GM18526 (cell line): Measurements from ENCODE around the gene GOLM1.

Source experiments
- POLR2A ChIP-seq: IDR thresholded peaks from 3 replicates; pipeline ENCODE4 v1.6.1; 2011; ENCODE audit not compliant: insufficient read length; ENCODE audit errors: extremely low read depth

Gene GOLM1

GRCh38 chr9:86098824-86099700 is at the start of gene GOLM1:
GOLM1 (minus strand) TSS chr9:86099558; CDS start chr9:86079320, 20,238 bp downstream.
- no peak for TF ChIP-seq POLR2A

DNA sequence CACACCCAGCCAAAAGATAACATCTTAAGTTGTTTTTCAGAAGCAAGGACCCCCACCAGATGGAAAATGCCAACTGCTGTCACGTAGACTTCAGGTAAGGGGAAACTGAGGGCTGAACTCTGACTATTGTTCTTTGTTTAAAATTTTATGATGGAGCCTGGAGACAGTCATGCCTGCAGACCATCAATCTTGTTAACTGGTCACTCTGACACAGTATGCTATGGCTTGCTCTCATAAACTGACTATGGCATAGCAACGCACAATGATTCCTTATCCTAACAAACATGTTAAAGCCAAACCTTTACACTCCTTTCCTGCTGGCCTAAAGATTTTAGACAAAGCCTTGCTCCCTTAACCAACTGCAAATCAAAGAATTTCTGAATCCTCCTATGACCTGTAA is 43.6 kb upstream of the GOLM1 start:
- no peak for TF ChIP-seq POLR2A

DNA sequence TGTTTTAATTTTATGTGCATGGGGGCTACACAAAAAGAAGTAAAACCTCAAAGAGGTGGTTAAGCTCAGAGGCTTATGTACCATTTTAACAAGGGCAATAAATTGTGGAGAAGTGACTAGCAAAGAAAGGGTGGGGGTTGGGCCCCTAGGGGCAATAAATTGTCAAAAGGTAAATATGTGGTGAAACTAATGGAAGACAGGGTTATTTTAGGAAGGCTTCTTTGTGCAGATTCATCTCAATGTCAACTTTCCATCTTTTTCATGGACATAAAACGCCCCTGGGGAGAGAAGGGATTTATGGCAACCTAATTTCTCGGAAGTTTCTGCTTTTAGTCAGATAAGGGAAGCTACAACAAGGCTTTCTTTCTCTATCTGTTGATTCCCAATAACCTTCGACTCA is 42.5 kb upstream of the GOLM1 start:
- TF ChIP-seq POLR2A: no peak

DNA sequence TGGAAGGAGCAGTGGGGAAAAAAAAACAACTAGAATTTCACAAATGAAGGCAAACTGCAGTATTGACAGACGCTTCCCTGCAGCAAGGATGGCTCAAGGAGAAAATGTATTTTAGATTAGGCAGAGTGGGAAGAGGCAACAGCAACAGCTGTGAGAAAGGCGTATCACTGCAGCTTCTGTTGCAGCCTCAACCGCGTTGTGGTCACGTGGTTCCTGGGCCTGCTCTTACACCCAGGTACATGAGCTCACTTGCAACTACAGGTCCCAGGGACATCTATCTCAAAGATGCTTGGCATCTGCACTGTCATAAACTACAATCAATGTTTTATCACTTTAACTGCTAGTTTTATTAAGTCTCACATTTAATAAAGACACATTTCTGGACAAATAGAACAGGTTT is 36.0 kb upstream of the GOLM1 start:
- TF ChIP-seq POLR2A: no peak

DNA sequence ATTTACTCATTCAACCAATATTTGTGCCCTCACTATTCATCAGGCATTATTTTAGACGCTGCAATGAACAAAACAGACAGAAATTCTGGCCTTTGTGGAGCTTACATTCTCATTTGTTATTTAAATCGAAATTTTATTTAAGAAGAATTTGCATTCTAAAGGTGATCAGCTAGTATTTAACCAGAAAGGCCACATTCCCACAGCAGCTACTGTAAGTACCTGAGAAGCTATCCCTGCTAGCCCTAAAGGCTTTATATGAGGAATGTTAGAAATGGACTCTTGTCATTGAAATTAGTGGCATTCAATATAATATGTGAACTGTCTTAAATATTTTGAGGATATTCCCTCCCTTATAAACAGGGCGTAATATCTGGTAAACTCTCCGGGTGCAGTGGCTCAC is 35.0 kb upstream of the GOLM1 start:
- TF ChIP-seq POLR2A: no peak

- no peak for TF ChIP-seq POLR2A
These were observed 29.0 kb upstream of the GOLM1 start for GRCh38 chr9:86128235-86128822.

GRCh38 chr9:86126998-86127972 is 27.9 kb upstream of the GOLM1 start:
- no peak for TF ChIP-seq POLR2A

GRCh38 chr9:86122311-86122710 is 23.0 kb upstream of the GOLM1 start:
- TF ChIP-seq POLR2A: no peak

- TF ChIP-seq POLR2A: no peak
These were observed 20.1 kb upstream of the GOLM1 start for GRCh38 chr9:86119457-86119856.

DNA sequence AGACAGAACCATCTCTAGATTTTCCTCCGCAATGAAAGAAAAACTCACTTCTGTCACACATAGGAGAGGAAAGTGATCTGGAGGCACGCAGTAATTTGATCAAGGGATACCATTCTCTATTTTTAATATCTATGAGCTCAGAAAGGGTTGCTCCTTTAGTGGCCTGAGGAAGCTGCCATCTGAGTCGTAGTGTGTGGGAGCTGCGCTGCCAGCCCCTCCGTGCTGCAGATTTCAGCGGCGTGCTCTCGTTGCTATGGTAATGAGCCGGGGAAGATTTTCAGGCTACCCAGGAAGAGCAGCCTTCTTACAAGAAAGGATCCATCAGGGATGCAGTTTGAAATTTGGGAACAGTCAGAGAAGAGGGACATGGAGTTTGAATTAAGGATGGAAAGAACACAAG is 17.1 kb upstream of the GOLM1 start:
- TF ChIP-seq POLR2A: no peak

DNA sequence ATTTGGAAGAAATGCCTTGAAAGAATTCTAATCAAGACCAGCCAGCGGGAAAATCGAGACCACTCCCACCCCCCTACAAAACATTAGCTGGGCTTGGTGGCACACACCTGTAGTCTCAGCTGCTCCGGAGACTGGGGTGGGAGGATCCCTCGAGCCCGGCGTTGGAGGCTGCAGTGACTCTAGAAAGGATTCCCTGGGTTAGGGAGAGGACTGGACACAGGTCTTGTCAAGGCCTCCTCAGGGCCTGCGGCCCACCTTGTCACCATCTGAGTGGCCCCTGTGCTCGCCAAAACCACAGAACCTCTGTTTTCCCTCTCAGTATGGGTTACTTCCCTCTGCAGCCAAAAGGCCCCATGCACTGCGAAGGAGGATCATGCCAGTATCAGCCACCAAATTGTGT is 16.5 kb upstream of the GOLM1 start:
- no peak for TF ChIP-seq POLR2A

- no peak for TF ChIP-seq POLR2A
These were observed 12.7 kb upstream of the GOLM1 start for GRCh38 chr9:86112057-86112456.

- TF ChIP-seq POLR2A: no peak
These were observed 3.3 kb upstream of the GOLM1 start for GRCh38 chr9:86102626-86103025.

DNA sequence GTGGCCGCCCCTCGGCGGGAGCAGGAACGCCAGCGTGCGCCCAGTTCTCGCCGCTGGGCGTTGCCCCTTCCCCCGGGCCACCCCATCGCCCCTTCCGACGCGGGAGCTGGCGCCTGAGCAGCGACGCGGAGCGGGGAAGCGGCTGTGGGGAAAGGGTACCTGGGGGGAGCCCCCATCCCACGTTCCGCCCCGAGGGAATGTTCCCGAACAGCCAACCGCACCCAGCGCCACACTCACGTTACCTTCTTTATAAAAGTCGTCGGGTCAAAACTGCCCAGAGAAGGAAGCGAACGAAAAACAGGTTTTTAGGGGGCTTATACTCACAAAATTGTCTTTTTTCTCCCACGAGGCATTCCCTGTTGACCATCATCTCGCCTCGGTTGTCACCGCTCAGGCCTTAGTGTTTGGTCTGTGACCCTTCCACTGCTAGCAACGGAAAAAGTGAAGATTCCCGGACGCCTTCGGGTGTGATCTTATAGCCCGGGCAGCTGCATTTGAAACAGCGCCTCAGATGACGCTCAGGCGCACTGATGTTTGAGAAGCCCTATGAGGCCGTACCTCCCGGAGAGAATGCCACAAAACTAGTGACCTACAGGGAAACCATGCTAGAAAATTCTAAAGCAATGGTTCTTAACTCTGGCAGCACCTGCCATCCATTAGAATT is 475 bp upstream of the GOLM1 start:
- no peak for TF ChIP-seq POLR2A

- no peak for TF ChIP-seq POLR2A
These were observed 1.7 kb downstream of the GOLM1 start for GRCh38 chr9:86097510-86098224.

DNA sequence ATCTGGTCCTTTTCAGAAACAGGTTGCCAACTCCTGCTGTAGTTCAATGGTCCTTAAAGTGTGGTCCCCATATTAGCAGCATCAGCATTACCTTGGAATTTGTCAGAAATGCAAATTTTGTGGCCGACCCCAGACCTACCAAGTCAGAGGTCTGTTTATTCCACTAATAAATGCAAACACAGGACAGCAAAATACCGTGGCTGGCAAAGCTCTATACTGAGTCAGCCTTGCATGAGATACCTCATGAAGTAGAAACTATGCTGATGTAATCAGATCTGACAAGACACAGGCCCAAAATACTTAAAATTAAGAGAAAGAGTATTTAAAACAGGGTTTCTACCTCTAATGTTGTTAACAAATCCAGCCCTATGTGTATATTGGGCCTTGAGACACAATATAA is 3.0 kb downstream of the GOLM1 start:
- no peak for TF ChIP-seq POLR2A
